HG03432 (cell line): ENCODE results near the gene SERINC5.
"Not testable (repeated sequence)": the region's sequence is repeated elsewhere in the genome, so short reads cannot be mapped to it uniquely, and the experiment has no call there.

Experiments used
- ATAC-seq: cut with Tn5 transposase; IDR thresholded peaks from one replicate; pipeline ENCODE4 v1.9.1; 2021; ENCODE audit warnings: mild to moderate bottlenecking, moderate library complexity; ENCODE audit not compliant: unreplicated experiment

The SERINC5 gene

DNA sequence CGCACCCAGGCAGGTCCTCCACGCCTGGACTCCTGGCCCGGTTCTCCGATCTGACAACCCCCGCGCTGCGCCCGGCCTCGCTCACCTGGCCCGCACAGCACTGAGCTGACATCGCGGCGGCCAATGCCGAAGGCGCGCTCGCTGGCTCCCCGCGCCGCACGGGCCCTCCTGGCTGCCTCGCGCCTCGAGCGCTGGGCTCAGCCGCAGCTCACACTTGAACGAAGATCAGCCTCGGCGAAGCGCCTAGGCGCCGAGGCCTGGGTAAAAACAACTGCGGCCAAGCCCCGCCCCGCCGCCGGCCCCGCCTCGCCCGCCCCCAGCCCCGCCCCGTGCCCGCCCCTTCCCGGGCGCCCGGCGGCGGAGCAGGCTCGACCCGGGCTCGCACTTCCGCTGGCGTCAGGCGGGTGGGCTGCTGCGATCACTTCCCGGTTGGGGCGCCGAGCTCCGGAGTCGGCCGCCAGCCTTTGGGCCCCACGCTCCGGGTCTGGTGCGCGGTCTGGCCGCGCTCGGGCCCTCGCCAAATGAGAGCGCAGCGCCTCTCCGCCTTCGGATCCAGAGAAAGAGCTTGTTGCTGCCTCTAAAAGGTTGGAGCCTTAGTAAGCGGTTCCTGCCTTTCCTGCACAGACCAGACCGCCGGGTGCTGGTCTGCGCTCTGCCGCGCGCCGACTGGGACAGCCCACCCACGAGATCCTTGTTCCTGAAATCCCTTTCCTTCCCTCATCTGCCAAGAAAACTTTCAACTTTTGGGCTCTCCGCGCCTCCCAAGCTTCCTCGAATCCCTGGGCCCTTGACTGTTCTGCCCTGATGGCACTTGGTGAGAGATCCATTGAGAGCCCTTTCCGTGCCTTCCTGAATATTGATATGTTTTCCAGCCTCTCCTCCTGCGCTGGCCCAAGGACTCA lies at the start of gene SERINC5:
Gene SERINC5, minus strand, starts transcription at position 238 of the 902 bp plus-strand sequence. Its CDS starts 126 bp downstream, at position 112.
- peak; percentile 88 for ATAC-seq

DNA sequence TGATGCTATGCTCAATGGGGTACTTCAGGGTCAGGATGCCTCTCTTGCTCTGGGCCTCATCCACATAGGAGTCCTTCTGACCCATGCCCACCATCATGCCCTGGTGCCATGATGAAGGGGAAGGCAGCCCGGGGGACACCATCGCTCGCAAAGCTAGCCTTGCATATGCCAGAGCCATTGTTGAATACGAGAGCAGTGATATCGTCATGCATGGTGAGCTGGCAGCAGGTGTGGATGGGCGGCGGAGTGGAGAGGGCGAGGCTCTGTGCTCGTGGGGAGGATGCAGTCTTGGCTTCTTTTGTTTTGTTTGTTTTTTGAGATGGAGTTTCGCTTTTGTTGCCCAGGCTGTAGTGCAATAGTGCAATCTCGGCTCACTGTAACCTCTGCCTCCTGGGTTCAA lies 46.8 kb upstream of the SERINC5 start:
- ATAC-seq = no peak

DNA sequence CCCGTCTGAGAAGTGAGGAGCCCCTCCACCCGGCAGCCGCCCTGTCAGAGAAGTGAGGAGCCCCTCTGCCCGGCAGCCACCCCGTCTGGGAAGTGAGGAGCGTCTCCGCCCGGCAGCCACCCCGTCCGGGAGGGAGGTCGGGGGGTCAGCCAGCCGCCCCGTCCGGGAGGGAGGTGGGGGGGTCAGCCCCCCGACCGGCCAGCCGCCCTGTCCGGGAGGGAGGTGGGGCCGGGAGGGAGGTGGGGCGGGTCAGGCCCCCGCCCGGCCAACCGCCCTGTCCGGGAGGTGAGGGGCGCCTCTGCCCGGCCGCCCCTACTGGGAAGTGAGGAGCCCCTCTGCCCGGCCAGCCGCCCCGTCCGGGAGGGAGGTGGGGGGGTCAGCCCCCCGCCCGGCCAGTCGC lies 45.5 kb upstream of the SERINC5 start:
- not testable (repeated sequence) for ATAC-seq

DNA sequence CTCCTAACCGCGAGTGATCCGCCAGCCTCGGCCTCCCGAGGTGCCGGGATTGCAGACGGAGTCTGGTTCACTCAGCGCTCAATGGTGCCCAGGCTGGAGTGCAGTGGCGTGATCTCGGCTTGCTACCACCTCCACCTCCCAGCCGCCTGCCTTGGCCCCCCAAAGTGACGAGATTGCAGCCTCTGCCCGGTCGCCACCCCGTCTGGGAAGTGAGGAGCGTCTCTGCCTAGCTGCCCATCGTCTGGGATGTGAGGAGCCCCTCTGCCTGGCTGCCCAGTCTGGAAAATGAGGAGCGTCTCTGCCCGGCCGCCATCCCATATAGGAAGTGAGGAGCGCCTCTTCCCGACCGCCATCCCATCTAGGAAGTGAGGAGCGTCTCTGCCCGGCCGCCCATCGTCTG lies 44.9 kb upstream of the SERINC5 start:
- ATAC-seq = not testable (repeated sequence)

DNA sequence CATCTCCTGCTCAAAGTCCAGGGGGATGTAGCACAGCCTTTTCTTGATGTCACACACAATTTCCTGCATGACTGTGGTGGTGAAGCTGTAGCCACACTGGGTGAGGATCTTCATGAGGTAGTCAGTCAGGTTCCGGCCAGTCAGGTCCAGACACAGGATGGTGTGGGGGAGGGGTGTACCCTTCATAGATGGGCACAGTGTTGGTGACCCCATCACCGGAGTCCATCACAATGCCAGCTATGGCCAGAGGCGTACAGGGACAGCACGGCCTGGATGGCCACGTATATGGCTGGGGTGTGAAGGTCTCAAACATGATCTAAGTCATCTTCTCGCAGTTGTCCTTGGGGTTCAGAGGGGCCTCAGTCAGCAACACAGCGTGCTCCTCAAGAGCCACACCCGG lies 44.3 kb upstream of the SERINC5 start:
- no peak for ATAC-seq

DNA sequence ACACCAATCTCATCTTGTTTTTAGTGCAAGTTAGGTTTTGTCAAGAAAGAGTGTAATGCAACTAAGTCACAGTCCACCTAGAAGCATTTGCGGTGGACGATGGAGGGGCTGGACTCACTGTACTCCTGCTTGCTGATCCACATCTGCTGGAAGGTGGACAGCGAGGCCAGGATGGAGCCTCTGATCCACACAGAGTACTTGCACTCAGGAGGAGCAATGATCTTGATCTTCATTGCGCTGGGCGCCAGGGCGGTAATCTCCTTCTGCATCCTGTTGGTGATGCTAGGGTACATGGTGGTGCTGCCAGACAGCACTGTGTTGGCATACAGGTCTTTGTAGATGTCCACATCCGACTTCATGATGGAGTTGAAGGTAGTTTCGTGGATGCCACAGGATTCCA lies 43.8 kb upstream of the SERINC5 start:
- no peak for ATAC-seq

DNA sequence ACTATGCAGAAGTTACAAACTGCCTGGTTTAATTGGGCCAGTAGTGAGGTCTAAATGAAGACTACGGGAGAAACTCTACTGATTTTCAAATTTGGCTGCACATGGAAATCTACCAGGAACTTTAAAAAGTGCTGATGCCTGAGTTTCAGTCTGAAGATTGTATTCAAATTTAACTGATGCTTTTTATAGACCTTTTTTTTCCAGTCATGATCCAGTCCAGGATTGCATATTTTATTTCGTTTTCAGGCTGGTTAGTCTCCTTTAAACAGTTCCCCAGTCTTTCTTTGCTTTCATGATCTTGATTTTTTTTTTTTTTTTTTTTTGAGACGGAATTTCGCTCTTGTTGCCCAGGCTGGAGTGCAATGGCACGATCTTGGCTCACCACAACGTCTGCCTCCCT lies 40.3 kb upstream of the SERINC5 start:
- no peak for ATAC-seq

DNA sequence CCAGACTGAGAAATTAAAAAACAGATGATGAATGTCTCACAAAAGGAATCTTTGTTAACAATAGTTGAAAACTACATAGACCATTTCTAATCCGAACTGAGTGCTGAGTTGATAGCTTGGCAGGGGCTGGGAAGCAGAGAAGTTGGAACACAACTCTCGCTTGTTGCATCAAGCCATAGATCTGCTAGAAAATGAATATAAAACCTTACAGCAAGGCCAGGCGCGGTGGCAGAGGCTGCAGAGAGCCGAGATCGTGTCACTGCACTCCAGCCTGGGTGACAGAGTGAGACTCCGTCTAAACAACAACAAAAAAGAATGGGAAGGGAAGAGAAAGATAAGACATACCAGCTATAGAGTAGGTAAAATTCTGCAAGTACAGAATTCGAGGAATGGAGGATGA lies 35.9 kb upstream of the SERINC5 start:
- no peak for ATAC-seq

DNA sequence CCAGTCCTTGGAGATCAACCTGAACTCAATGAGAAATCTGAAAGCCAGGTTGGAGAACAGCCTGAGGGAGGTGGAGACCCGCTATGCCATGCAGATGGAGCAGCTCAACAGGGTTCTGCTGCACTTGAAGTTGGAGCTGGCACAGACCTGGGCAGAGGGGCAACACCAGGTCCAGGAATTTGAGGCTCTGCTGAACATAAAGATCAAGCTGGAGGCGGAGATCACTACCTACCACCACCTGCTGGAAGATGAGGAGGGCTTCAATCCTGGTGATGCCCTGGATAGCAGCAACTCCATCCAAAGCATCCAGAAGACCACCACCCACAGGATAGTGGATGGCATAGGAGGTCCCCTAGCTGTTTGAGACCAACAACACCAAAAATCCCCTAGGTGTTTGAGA lies 33.5 kb upstream of the SERINC5 start:
- ATAC-seq = no peak

DNA sequence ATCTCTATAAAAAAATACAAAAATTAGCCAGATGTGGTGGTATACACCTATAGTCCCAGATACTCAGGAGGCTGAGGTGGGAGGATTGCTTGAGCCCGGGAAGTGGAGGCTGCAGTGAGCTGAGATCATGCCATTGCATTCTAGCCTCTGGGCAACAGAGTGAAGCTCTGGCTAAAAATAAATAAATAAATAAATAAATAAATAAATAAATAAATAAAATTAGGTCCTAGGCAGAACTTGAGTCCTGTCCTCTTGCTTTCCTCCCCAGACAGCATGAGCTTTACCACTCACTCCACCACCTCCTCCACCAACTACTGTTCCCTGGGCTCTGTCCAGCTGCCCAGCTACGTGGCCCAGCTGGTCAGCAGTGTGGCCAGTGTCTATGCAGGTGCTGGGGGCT lies 32.3 kb upstream of the SERINC5 start:
- ATAC-seq = no peak

DNA sequence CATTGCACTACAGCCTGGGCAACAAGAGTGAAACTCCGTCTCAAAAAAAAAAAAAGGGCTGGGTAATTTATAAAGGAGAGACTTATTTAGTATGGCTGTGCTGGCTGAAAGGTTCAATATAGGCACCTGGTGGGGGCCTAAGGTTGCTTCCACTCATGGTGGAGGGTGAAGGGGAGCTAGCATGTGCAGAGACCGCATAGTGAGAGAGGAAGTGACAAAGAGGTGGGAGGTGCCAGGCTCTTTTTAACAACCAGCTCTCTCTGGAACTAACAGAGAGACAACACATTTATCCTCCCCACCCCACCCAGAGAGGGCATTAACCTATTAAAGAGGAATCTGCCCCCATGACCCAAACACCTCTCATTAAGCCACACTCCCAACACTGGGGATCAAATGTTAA lies 28.9 kb upstream of the SERINC5 start:
- no peak for ATAC-seq

DNA sequence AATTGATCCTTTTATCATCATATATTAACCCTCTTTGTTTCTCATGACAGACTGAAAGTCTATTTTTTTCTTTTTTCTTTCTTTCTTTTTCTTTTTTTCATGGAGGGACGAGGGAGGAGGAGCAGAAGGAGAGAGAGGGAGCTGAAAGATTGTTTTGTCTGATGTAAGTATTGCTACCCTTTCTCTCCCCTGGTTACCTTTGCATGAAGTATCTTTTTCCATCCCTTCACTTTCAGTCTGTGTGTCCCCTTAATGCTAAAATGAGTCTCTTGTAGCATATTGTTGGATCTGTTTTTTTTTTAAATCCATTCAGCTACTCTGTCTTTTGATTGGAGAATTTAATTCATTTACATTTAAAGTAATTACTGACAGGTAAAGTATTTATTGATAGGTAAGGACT lies 27.5 kb upstream of the SERINC5 start:
- no peak for ATAC-seq

DNA sequence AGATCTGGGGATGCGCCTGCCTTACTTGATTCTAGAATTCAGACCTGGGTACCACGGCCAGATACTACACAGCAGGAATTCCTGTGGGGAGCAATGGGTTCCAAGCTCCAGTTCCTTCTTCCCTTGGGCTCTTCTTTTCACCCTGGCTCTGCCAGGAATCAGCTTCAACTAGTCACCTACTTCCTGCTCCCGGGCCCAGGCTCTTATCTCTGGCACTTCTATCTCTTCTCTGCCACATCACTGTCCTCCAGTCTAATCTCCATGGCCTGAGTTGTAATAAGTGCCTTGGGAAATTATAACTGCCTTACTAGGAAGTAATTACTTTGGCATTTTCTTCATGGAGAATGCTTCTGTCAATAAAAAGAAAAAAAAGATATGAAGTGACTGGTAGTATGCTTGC lies 26.2 kb upstream of the SERINC5 start:
- no peak for ATAC-seq

DNA sequence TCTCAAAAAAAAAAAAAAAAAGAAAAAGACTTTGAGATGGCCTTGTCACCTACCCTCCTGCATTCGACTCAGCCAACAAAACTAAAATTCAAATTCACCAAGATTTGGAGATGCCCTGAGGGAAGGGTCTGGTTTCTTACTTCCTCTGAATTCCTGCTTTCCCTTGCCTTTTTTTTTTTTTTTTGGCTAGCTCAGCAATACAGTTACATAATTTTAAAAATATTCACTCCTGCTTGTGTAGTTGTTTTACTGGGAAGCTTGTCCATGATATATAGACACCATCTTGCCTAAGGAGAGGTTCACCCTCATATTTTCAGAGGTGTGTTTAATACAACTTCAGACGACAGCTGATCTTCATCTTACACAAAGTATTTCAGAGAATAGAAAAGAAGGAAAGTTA lies 21.3 kb upstream of the SERINC5 start:
- no peak for ATAC-seq

DNA sequence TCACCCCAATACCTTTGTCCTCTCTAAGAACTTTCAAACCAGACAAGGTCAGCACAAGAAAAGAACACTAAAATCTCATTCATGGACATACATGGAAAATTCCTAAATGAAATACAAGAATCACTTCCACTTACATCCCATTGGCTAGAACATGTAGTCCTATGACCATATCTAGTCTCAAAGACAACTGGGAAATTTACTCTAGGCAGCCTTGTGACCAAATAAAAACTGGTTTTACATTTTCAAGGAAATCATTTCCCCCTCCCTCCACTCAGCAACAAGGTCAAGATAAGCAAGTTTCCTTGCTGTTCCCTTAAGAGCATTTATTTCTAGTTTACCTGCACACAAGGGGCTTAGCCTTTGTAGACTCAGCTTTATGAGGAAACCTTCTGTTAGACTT lies 20.3 kb upstream of the SERINC5 start:
- no peak for ATAC-seq

DNA sequence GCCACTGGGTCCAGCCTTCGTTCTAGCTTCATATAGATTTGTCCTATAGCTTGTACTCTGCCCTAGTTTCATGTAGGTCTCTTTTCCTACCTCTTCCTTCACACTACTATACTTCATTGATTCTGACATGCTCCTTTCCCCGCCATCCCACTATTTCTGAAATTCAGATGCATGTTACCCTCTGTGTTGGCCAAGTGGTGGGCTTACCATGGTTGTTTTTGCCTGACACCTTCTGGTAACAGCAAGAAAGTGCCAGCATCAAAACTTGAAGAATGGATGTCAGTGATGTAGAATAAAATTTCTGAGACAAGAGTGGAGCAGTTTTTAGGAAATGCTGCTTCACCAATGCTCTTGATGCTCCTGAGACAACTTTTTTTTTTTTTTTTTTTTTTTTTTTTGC lies 19.5 kb upstream of the SERINC5 start:
- no peak for ATAC-seq

DNA sequence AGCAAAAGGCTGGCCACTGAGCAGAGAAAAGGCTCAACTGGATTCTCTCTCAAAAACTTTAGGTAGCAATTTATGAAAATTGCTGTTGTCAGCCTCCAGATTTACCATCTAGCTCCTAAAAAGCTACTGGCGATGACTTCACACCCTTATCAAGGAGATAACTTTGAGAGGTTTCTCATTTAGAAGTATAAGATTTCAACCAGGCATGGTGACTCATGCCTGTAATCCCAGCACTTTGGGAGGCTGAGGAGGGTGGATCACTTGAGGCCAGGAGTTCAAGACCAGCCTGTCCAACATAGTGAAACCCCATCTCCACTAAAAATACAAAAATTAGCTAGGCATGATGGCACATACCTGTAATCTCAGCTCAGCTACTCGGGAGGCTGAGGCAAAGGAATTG lies 14.7 kb upstream of the SERINC5 start:
- not testable (repeated sequence) for ATAC-seq

DNA sequence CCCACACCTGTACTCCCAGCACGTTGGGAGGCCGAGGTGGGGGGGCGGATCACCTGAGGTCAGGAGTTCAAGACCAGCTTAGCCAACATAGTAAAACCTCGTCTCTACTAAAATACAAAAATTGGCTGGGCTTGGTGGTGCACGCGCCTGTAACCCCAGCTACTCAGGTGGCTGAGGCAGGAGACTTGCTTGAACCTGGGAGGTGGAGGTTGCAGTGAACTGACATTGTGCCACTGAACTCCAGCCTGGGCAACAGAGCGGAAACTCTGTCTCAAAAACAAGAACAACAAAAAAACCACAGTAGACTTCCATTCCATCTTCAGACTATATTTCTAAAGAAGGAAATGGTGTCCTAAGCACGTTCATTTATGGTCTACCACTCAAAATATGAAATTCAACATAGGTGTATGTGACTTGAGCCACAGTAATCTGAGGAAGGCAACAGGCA lies 14.2 kb upstream of the SERINC5 start:
- ATAC-seq = no peak

DNA sequence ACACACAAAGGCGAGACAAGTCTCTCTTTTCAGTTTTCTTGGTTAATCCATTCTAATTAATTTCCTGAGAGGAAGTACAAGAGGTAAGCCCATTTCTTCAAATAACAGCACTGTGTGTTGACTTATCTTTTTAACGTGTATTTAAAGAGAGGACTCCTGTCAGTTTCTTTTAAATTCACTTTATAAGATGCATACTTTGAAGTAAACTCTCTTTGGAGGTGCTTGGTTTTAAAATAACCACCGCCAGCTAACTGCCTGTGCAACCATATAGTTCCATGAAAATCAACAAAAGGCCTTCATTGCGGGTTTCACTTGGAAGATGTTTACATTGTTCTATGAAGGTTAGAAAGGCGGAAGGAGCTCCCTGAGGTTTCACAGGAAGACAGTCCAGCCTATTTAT lies 13.1 kb upstream of the SERINC5 start:
- ATAC-seq = no peak

DNA sequence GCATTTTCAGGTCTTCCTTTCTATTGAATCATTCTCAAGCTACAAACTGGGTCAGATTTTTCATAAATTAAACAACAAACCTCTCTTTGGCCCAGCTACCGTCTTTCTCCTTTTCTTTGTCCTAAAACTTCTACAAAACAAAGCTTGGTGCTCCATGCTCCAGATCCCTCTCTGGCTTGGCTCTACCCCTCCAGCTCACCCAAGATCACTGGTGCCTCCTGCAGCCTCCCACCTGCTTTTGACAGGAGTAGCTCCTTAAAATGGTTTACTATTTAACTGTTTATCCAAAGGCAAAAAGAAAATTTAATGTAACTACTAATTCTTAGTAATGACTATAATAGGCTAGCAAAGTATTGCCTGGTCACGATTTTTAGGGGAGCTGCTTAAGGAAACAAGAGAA lies 10.7 kb upstream of the SERINC5 start:
- no peak for ATAC-seq

DNA sequence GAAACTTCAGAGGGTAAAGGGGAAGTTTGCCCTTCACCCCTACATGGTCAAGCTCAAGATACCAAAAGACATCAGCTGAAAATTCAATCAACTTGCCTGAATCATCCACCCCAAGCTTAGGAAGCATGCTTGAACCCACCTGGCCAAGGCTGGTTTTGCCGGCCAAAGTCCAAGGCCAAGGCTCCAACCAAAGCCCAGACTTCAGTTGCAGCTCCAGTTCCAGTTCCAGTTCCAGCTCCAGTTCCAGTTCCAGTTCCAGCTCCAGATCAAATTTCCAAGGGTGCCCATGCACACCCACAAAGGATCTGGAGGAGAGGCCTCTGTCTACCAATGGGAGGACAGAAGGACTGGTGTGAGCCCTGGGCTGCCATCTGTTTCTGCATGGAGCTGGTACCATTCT lies 4.6 kb upstream of the SERINC5 start:
- no peak for ATAC-seq

DNA sequence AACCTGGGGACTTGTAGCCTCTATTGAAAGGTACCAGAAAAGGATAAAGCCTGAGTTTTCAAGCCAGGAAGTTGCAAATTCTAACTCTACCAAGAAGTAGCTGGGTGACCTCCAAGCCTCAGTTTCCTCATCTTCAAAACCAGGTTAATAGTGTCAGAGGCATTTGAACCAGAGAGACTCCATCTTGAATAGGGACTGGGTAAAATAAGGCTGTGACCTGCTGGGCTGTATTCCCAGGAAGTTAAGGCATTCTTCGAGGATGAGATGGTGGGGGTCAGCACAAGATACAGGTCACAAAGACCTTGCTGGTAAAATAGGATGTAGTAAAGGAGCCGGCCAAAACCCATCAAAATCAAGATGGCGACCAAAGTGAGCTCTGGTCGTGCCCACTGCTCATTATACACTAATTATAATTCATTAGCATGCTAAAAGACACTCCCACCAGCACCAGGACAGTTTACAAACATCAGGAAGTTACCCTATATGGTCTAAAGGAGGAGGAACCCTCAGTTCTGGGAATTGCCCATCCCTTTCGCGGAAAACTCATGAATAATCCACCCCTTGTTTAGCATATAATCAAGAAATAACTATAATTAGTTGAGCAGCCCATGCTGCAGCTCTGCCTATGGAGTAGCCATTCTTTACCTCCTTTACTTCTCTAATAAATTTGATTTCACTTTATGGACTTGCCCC lies 3.8 kb upstream of the SERINC5 start:
- no peak for ATAC-seq
